Peyer's patch (tissue), 4 donors: ENCODE results near the gene ADGRE1.
"Not testable (repeated sequence)": the region's sequence is repeated elsewhere in the genome, so short reads cannot be mapped to it uniquely, and the experiment has no call there.

Experiments
- CTCF ChIP-seq, 6 experiments: fragments of 450-650 bp in 4 of 6; fragments of 200-600 bp in 2 of 6; sonication (generic) in 1 of 6; IDR thresholded peaks; one replicate each; pipeline ENCODE4 v1.5.1; 2017 to 2019; ENCODE audit warnings: antibody characterized with exemption in 6 of 6, mild to moderate bottlenecking in 3 of 6, moderate library complexity in 1 of 6
- POLR2A ChIP-seq, 2 donors: fragments of 450-650 bp; IDR thresholded peaks; one replicate each; pipeline ENCODE4 v1.5.1; 2017; ENCODE audit warnings: antibody characterized with exemption in 2 of 2, mild to moderate bottlenecking in 2 of 2, moderate library complexity in 2 of 2

DNA sequence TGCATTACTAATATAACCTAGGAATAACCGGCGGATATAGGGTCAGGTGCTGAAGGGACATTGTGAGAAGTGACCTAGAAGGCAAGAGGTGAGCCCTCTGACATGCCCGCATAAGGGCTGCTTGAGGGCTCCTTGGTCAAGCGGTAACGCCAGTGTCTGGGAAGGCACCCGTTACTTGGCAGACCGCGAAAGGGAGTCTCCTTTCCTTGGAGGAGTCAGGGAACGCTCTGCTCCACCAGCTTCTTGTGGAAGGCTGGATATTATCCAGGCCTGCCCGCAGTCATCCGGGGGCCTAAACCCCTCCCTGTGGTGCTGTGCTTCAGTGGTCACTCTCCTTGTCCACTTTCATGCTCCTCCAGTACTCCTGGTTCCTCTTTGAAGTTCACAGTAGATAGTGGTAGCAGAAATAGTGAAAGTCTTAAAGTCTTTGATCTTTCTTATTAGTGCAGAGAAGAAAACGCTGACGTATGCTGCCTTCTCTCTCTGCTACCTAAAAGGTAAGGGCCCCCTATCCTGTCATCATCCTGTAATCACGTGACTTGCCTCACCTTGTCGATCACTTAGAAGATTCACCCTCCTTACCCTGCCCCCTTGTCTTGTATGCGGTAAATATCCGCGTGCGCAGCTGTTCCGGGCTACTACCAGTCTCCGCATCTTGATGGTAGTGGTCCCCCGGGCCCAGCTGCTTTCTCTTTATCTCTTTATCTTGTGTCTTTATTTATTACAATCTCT lies 18.1 kb upstream of the ADGRE1 start:
- not testable (repeated sequence) for TF ChIP-seq CTCF, POLR2A (IDR thresholded peaks at IDR 0.05)
